Measurements from ENCODE around the gene MAEA.

- TF ChIP-seq YY1 (IDR thresholded peaks at IDR 0.05) (no peak), CTCF (IDR thresholded peaks at IDR 0.05; ENCODE audit: low read depth, low read length, missing input control) (no peak), TAF1 (conservative IDR thresholded peaks at IDR 0.05) (no peak), ZBTB33 (IDR thresholded peaks at IDR 0.05) (no peak), ATF3 (IDR thresholded peaks at IDR 0.05) (no peak), MAX (IDR thresholded peaks at IDR 0.05) (no peak), RAD21 (IDR thresholded peaks at IDR 0.05) (no peak), EGR1 (IDR thresholded peaks at IDR 0.05; ENCODE audit: low read depth in 2 of 2) (no peak), REST (IDR thresholded peaks at IDR 0.05) (no peak), HNF4A (conservative IDR thresholded peaks at IDR 0.05) (no peak)
These were observed 92.4 kb downstream of the MAEA start for GRCh38 chr4:1381944-1382541.

Data from liver (tissue), 3 donors.